Adipocyte (in vitro differentiated cells): Measurements from ENCODE around the gene SLC39A9.

Source experiments
- DNase-seq: peaks from one replicate; pipeline ENCODE4 v3.0.0-alpha.2; 2015; ENCODE audit warnings: low read depth
- H3K27me3 ChIP-seq: replicated peaks from 2 replicates; pipeline ENCODE4 v1.7.0; 2013; ENCODE audit warnings: mild to moderate bottlenecking, low read length, moderate library complexity; ENCODE audit not compliant: control insufficient read depth, insufficient read depth
- H3K36me3 ChIP-seq: 2 replicates; pipeline ENCODE4 v1.7.0; 2013; ENCODE audit warnings: low read length, mild to moderate bottlenecking, moderate library complexity; ENCODE audit not compliant: control insufficient read depth, insufficient read depth, severe bottlenecking
- H3K4me1 ChIP-seq: 2 replicates; pipeline ENCODE4 v1.7.0; 2013; ENCODE audit warnings: mild to moderate bottlenecking, low read length, moderate library complexity; ENCODE audit not compliant: control insufficient read depth, insufficient read depth
- H3K4me3 ChIP-seq: 2 replicates; pipeline ENCODE4 v1.7.0; 2013; ENCODE audit warnings: mild to moderate bottlenecking, low read length, moderate library complexity
- H3K9ac ChIP-seq: 2 replicates; pipeline ENCODE4 v1.7.0; 2013; ENCODE audit warnings: mild to moderate bottlenecking, low read length, moderate library complexity
- H3K9me3 ChIP-seq: 2 replicates; pipeline ENCODE4 v1.7.0; 2013; ENCODE audit warnings: mild to moderate bottlenecking, low read length, moderate library complexity; ENCODE audit not compliant: control insufficient read depth

Gene SLC39A9, protein sequence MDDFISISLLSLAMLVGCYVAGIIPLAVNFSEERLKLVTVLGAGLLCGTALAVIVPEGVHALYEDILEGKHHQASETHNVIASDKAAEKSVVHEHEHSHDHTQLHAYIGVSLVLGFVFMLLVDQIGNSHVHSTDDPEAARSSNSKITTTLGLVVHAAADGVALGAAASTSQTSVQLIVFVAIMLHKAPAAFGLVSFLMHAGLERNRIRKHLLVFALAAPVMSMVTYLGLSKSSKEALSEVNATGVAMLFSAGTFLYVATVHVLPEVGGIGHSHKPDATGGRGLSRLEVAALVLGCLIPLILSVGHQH

DNA sequence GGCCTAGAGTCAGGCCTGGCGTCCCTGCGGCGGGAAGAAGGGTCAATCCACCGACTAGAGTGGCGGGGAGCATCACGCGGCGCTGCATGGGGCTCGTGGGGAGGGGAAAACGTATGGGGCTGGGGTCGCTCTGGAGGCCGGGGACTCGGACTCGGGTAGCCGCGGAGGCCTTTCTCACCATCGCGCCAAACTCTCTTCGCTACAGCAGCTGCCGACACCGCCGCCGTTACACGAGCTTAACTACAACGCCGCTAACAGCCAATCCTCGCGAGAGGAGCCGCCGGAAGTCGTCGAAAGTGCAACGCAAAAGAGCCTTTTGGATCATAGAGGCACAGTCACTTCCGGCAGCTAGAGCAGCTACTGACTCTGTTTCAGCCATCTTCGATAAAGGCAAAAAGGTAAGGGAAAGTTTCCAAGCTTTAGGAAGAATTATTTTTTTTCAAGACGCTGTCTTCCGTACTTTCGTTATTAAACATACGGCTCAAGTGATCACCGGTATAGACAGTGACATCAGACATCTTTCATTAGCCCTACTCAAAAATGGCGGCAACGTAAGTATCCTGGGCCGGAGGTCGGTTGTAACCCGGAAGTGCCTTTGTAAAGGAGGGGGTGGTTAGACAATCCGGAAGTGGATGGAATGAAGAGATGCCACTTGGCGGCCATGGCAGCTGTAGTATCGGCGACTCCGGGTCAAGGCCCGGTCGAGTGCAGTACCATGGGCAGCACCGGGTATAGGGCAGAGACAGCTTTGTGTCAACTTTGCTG is at the start of gene SLC39A9, which contains the start of gene ERH:
SLC39A9 (plus strand) TSS at position 640 of the 765 bp plus-strand sequence. CDS start 678 bp downstream, outside the sequence.
ERH (minus strand) TSS at position 247 of the 765 bp plus-strand sequence; CDS start at position 181, 66 bp downstream.
- H3K4me1 ChIP-seq = peaks cover 45% of the 10 kb centered on the region
- H3K27me3 ChIP-seq = no peaks in the 10 kb centered on the region
- peaks cover 29% of the 10 kb centered on the region for H3K36me3 ChIP-seq
- peak; percentile 99 for DNase-seq
- peak within 1 kb of the TSS; percentile 94 for H3K9ac ChIP-seq
- H3K4me3 ChIP-seq = peak within 1 kb of the TSS; percentile 96
- H3K9me3 ChIP-seq = no peaks in the 10 kb centered on the region

DNA sequence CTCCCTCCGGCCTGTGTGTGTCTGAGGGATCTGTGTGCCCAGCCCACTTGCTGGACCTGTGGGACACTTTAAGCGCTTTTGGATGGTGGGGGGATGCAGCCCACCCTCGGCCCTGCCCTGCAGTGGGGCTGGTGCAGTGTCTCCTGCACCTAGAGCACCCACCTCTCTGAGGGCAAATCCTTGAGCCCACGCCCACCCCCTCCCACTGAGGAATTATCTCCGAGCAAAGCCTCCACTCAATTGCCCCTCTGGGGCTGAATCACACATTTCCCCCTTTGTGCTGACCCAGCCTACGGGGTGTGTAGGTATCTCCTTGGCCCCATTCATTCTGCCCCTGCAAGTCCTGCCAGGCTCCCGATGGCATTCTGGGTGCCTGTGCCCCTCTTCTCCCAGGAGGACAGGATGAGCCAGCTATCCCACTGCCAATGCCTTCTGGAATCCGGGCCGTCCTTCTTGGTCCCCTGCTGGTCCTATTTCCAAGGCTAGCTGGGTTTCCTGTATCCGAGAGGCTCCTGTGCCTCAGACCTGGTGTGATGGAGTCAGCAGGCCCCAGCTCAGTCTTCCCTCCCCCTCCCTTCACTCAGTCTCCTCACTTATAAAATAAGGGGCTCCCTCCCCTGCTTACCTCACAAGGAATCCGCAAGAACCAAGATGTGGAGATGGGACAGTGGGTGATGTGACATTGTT is 49.3 kb upstream of the SLC39A9 start:
- H3K36me3 ChIP-seq = no peaks in the 10 kb centered on the region
- H3K27me3 ChIP-seq = no peaks in the 10 kb centered on the region
- DNase-seq = no peak
- no peak overlapping the region for H3K4me3 ChIP-seq
- H3K9ac ChIP-seq = no peak overlapping the region
- H3K9me3 ChIP-seq = no peaks in the 10 kb centered on the region
- H3K4me1 ChIP-seq = no peaks in the 10 kb centered on the region

DNA sequence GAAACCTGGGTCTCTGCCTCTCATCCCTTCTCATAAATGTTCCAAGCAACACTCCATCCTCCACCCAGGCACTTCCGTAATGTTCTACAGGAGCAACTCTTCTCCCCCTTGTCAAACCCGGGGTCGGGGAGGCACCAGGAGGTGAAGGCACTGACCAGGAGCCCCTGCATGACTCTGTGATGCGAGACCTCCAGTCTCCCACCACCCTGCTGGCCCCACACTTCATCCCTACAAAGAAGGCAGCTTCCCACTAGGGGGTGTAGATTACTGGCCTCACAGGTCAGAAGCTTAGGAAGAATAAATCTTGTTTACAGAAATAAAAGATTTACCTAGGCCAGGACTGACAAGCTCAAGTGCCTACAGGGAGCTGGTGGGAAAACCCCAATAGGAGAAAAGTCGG is 47.6 kb upstream of the SLC39A9 start:
- no peak overlapping the region for H3K4me3 ChIP-seq
- DNase-seq = no peak
- no peaks in the 10 kb centered on the region for H3K9me3 ChIP-seq

DNA sequence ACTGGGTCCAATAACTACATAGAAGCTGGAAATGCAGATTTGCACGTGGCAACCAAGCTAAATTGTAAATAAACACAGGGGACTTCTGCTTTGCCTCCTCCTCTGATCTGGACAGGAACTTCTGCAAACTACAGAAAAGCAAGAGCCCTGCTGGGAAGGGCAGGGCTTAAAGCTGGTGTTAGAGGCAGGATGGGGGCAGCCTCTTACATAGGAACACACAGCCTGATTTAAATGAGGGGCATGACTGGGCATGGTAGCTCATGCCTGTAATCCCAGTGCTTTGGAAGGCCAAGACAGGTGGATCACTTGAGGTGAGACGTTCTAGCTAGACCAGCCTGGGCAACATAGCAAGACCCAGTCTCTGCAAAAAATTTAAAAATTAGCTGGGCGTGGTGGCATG is 47.1 kb upstream of the SLC39A9 start:
- no peaks in the 10 kb centered on the region for H3K27me3 ChIP-seq
- H3K9me3 ChIP-seq = no peaks in the 10 kb centered on the region
- DNase-seq = no peak
- no peak overlapping the region for H3K9ac ChIP-seq
- no peaks in the 10 kb centered on the region for H3K36me3 ChIP-seq
- no peak overlapping the region for H3K4me3 ChIP-seq
- H3K4me1 ChIP-seq = peaks cover 12% of the 10 kb centered on the region

More for the DNA sequence above, 47.6 kb upstream of the SLC39A9 start:
- Histone ChIP-seq H3K4me1 (peaks cover 8% of the 10 kb centered on the region), H3K9ac (no peak overlapping the region), H3K36me3 (no peaks in the 10 kb centered on the region), H3K27me3 (no peaks in the 10 kb centered on the region)

DNA sequence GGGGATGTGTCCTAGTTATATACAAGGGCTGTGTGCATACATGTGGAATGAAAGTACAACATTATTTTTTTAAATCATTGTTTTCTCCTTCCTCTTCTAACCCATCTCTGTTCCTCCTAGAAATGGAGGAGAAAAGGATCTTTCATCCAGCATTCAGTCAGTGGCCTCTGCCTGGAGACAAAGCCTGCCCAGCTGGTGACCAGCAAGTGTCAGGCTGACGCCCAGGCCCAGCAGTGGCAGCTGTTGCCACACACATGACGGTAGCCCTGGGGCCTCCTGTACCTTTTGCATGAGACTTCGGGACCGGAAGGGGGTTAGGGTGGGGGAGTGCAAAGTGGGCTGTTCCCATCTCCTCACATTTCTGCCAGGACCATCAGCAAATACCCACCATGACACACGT is 46.6 kb upstream of the SLC39A9 start:
- H3K27me3 ChIP-seq = no peaks in the 10 kb centered on the region
- H3K4me3 ChIP-seq = no peak overlapping the region
- peaks cover 12% of the 10 kb centered on the region for H3K4me1 ChIP-seq
- no peaks in the 10 kb centered on the region for H3K36me3 ChIP-seq
- H3K9ac ChIP-seq = no peak overlapping the region
- no peaks in the 10 kb centered on the region for H3K9me3 ChIP-seq
- DNase-seq = no peak

- H3K9ac ChIP-seq = no peak overlapping the region
Observed at GRCh38 chr14:69353168-69353567, 45.3 kb upstream of the SLC39A9 start.

GRCh38 chr14:69354383-69355153 is 43.9 kb upstream of the SLC39A9 start:
- DNase-seq = no peak

More at GRCh38 chr14:69353168-69353567, 45.3 kb upstream of the SLC39A9 start:
- Histone ChIP-seq H3K4me3 (no peak overlapping the region), H3K36me3 (no peaks in the 10 kb centered on the region), H3K9me3 (no peaks in the 10 kb centered on the region), H3K4me1 (peaks cover 12% of the 10 kb centered on the region), H3K27me3 (no peaks in the 10 kb centered on the region)
- no peak for DNase-seq

DNA sequence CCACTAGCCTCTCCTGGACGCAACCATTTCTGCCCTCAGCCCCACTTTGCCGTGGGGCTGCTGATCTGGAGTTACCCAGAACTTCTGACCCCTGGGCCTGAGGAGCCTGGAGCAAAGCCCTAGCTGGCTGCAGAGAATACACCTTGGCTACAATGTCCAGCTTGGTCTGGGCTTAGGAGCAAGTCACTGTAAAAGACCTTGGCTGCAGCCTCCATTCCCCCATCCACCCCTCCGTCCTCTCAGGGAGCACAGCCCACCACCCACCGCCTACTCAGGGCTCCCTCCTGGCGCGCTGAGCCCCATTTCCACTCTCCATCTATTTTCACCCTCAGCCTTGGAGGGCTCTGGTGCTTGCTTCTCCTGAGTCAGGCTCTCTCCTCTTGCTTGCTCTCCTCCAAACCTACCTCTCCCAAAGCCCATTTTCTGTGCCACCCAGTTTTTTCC is 43.3 kb upstream of the SLC39A9 start:
- peaks cover 12% of the 10 kb centered on the region for H3K4me1 ChIP-seq
- no peak for DNase-seq
- peak overlapping the region; percentile 40 for H3K9ac ChIP-seq
- no peaks in the 10 kb centered on the region for H3K36me3 ChIP-seq
- no peaks in the 10 kb centered on the region for H3K9me3 ChIP-seq
- H3K27me3 ChIP-seq = no peaks in the 10 kb centered on the region
- H3K4me3 ChIP-seq = no peak overlapping the region

More at GRCh38 chr14:69354383-69355153, 43.9 kb upstream of the SLC39A9 start:
- Histone ChIP-seq H3K4me3 (no peak overlapping the region), H3K9ac (no peak overlapping the region), H3K36me3 (no peaks in the 10 kb centered on the region), H3K9me3 (no peaks in the 10 kb centered on the region), H3K27me3 (no peaks in the 10 kb centered on the region), H3K4me1 (peaks cover 12% of the 10 kb centered on the region)

GRCh38 chr14:69355607-69356281 is 42.7 kb upstream of the SLC39A9 start:
- H3K4me3 ChIP-seq = no peak overlapping the region

DNA sequence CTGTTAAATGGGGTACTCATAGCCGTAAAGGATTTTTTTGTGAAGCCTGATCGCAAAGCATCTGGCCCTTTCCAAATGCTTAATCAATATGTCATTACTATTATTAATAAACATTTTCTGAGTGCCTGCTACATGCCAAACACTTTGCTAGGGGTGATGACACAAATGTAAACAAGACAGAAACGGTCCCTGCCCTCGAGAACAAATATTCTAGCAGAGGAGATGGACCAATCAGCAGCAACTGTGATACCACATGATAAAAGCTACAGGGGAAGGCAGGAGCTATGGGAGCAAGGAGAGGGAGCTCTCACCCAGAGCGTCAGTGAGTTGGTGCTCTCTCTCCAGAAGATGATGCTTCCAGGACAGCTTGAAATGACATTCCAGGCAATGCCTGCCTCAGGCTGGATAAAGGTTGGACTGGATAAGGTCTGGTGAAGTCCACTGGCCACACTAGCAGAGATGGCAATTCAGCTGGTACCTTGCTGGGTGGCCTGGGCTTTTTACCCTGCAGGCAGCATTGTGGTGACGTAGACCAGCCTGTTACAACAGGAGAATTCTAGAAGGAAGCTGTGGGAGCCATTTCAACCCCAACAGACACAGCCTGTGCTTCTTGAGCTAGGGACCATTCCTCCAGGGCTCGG is 41.5 kb upstream of the SLC39A9 start:
- Histone ChIP-seq H3K9ac (no peak overlapping the region), H3K4me1 (peaks cover 12% of the 10 kb centered on the region), H3K36me3 (no peaks in the 10 kb centered on the region), H3K27me3 (no peaks in the 10 kb centered on the region), H3K9me3 (no peaks in the 10 kb centered on the region), H3K4me3 (no peak overlapping the region)
- no peak for DNase-seq

More at GRCh38 chr14:69355607-69356281, 42.7 kb upstream of the SLC39A9 start:
- no peaks in the 10 kb centered on the region for H3K36me3 ChIP-seq
- peak; percentile 71 for DNase-seq
- no peaks in the 10 kb centered on the region for H3K9me3 ChIP-seq
- H3K9ac ChIP-seq = peak overlapping the region; percentile 40
- H3K27me3 ChIP-seq = no peaks in the 10 kb centered on the region
- peaks cover 12% of the 10 kb centered on the region for H3K4me1 ChIP-seq
